K562 (cell line): ENCODE results near the gene TERB2. TPM values are rescaled to one million over a fixed set of nuclear protein-coding genes. Genes with fewer than 3 reads are reported as not detected.

ENCODE experiments used
- ATAC-seq: fragments of 200-7000 bp; cut with Tn5 transposase; 3 replicates; pipeline ENCODE4 v1.9.1; 2020; ENCODE audit warnings: moderate library complexity
- BruUV-seq: library from RNA; stranded (reverse); fragments of 400-500 nt; replicated peaks from 2 replicates; lab custom pipeline; 2021; lab: Mats Ljungman, UMichigan
- CTCF ChIA-PET: fragments of 300-600 bp; formaldehyde crosslinking; extraction: SDS; loops from one replicate; lab custom pipeline; 2021; ENCODE audit warnings: low intra/inter-chr PET ratio; lab: Yijun Ruan, JAX
- POLR2A ChIA-PET: fragments of 300-600, 350-650 bp; sonication (Branson Sonifier 250); formaldehyde crosslinking; extraction: SDS; loops from one replicate; lab custom pipeline; 2021; ENCODE audit warnings: antibody characterized with exemption, inconsistent platforms; lab: Yijun Ruan, JAX
- DNase-seq, 4 experiments: peaks; one replicate each; pipeline versions ENCODE4 v3.0.0 to v3.0.0-alpha.2; 2011 to 2018; ENCODE audit warnings: low spot score in 3 of 4, mixed read lengths in 3 of 4; ENCODE audit errors: extremely low read depth in 1 of 4
- FAIRE-seq: peaks from 2 replicates; lab custom pipeline; 2011; peaks lifted over from hg19 to GRCh38; lab: Jason Lieb, UNC
- H2AFZ ChIP-seq: 2 replicates; pipeline ENCODE4 v1.6.0; 2011; ENCODE audit warnings: low read depth, low read length, control low read depth, inconsistent platforms
- H3K27ac ChIP-seq: fragments of 200-600 bp; 3 replicates; pipeline ENCODE4 v1.8.0; 2011; ENCODE audit warnings: low read depth, mild to moderate bottlenecking, control low read depth, inconsistent platforms, low read length, moderate library complexity, mixed read lengths; ENCODE audit errors: extremely low read depth
- H3K27me3 ChIP-seq, 2 experiments: fragments of 300-600 bp in 1 of 2; 2 replicates in 1 of 2; 3 replicates in 1 of 2; pipeline versions ENCODE4 v1.6.0 to v1.8.0; 2011; ENCODE audit warnings: inconsistent platforms in 2 of 2, low read length in 2 of 2, mild to moderate bottlenecking in 1 of 2, mixed read lengths in 1 of 2, moderate library complexity in 1 of 2; ENCODE audit not compliant: control insufficient read depth in 2 of 2, insufficient read depth in 2 of 2
- H3K36me3 ChIP-seq: fragments of 300-600 bp; 3 replicates; pipeline ENCODE4 v1.8.0; 2011; ENCODE audit warnings: mild to moderate bottlenecking, low read length, inconsistent platforms; ENCODE audit not compliant: control insufficient read depth, insufficient read depth
- H3K4me1 ChIP-seq, 2 experiments: fragments of 200-600 bp in 1 of 2; replicated peaks in 1 of 2; 2 replicates in 1 of 2; 3 replicates in 1 of 2; pipeline versions ENCODE4 v1.5.1 to v1.8.0; 2011; ENCODE audit warnings: inconsistent platforms in 2 of 2, low read length in 2 of 2, mild to moderate bottlenecking in 1 of 2, mixed read lengths in 1 of 2, moderate library complexity in 1 of 2; ENCODE audit not compliant: control insufficient read depth in 2 of 2, insufficient read depth in 2 of 2
- H3K4me2 ChIP-seq: 2 replicates; pipeline ENCODE4 v1.6.1; 2011; ENCODE audit warnings: low read length, control low read depth, inconsistent platforms, mixed read lengths; ENCODE audit not compliant: insufficient read depth
- H3K4me3 ChIP-seq: fragments of 200-600 bp; sonication (generic), shearing (Covaris generic); 2 replicates; pipeline ENCODE4 v1.5.1; 2016; ENCODE audit warnings: control low read depth, inconsistent platforms
- H3K79me2 ChIP-seq: fragments of 200-600 bp; 3 replicates; pipeline ENCODE4 v1.8.0; 2011; ENCODE audit warnings: low read length, inconsistent platforms; ENCODE audit not compliant: control insufficient read depth, insufficient read depth
- H3K9ac ChIP-seq, 2 experiments: 2 replicates each; pipeline versions ENCODE4 v1.6.0 to v1.6.1; 2011; ENCODE audit warnings: low read depth in 2 of 2, low read length in 2 of 2, control low read depth in 1 of 2, inconsistent platforms in 1 of 2, mild to moderate bottlenecking in 1 of 2, mixed read lengths in 1 of 2; ENCODE audit not compliant: insufficient read depth in 1 of 2
- H3K9me1 ChIP-seq: one replicate; pipeline ENCODE4 v1.6.0; 2011; ENCODE audit warnings: inconsistent platforms, mild to moderate bottlenecking, low read length, moderate library complexity; ENCODE audit not compliant: control insufficient read depth, insufficient read depth
- H3K9me3 ChIP-seq: replicated peaks from 2 replicates; pipeline ENCODE4 v1.5.1; 2011; ENCODE audit warnings: low read depth, low read length, inconsistent platforms; ENCODE audit not compliant: control insufficient read depth, insufficient read depth
- H4K20me1 ChIP-seq: replicated peaks from 2 replicates; pipeline ENCODE4 v1.6.1; 2011; ENCODE audit warnings: low read length, inconsistent platforms, mixed read lengths; ENCODE audit not compliant: control insufficient read depth, insufficient read depth
- CBX8 ChIP-seq: fragments of 200-600 bp; sonication (generic); IDR thresholded peaks from 2 replicates; pipeline ENCODE4 v1.6.1; 2012; ENCODE audit warnings: borderline replicate concordance, mixed run types, low read depth, mild to moderate bottlenecking, moderate library complexity, mixed read lengths, low read length, control low read depth, inconsistent platforms; ENCODE audit not compliant: poor library complexity, severe bottlenecking; ENCODE audit errors: extremely low read depth
- KAT2B ChIP-seq: IDR thresholded peaks from one replicate; pipeline ENCODE4 v1.6.1; 2012; ENCODE audit warnings: low read depth, mild to moderate bottlenecking, control low read depth, inconsistent platforms, low read length, moderate library complexity
- KLF16 ChIP-seq: IDR thresholded peaks from 2 replicates; pipeline ENCODE4 v1.6.1; 2016; ENCODE audit warnings: antibody characterized with exemption
- MTA1 ChIP-seq: fragments of 450-650 bp; IDR thresholded peaks from 2 replicates; pipeline ENCODE4 v1.6.1; 2017; ENCODE audit warnings: borderline replicate concordance
- NRF1 ChIP-seq, 2 experiments: fragments of 450-650 bp; IDR thresholded peaks in 1 of 2; conservative IDR thresholded peaks in 1 of 2; 2 replicates each; pipeline ENCODE4 v1.6.1; 2014; ENCODE audit warnings: mild to moderate bottlenecking in 2 of 2
- PHF21A ChIP-seq: fragments of 450-650 bp; IDR thresholded peaks from 2 replicates; pipeline ENCODE4 v1.6.1; 2017; ENCODE audit warnings: low read depth, borderline replicate concordance
- ZNF121 ChIP-seq: sonication (generic); formaldehyde crosslinking; conservative IDR thresholded peaks from 2 replicates; pipeline ENCODE4 v1.8.0; 2022; ENCODE audit warnings: missing genetic modification reagents
- ZNF134 ChIP-seq: fragments of 250-450 bp; sonication (Bioruptor Pico); conservative IDR thresholded peaks from 2 replicates; pipeline ENCODE4 v1.4.0; 2020
- WGBS: fragments of 100-300 bp; shearing (Covaris generic); methylation state at CpG from one replicate; pipeline ENCODE4 v1.1.6; 2016; ENCODE audit warnings: low coverage, mixed read lengths; ENCODE audit not compliant: insufficient coverage; ENCODE audit errors: missing lambda C conversion rate; 5-methylcytosine and 5-hydroxymethylcytosine counted together
- in situ Hi-C: fragments of 300-500 bp; cut with MboI; formaldehyde crosslinking; loops from 4 replicates; pipeline ENCODE4 v1.15.0; 2018; ENCODE audit warnings: inconsistent platforms, mixed read lengths
- intact Hi-C: fragments of 100-400 bp; cut with micrococcal nuclease; formaldehyde crosslinking; loops from 2 replicates; pipeline ENCODE4 v1.14.2; 2022
- polyA plus RNA-seq, 8 experiments: library from polyadenylated mRNA; depleted of rRNA in 4 of 8; stranded (reverse) in 5 of 8; unstranded in 3 of 8; fragments of >200 nt; fragmentation: Nextera tagmentation in 2 of 8; fragmentation: Illumina TruSeq in 1 of 8; extraction: Ambion mirVana in 2 of 8; extraction: Trizol in 1 of 8; gene quantifications; 2 replicates each; pipeline versions ENCODE4 v1.2.1 to v1.2.3, GENCODE V29; 2011 to 2014; ENCODE audit warnings: inconsistent platforms in 1 of 8, missing spikeins in 1 of 8
- total RNA-seq, 7 experiments: library from RNA; depleted of rRNA in 6 of 7; stranded (reverse); fragments of >200 nt in 6 of 7; fragmentation: Illumina TruSeq in 2 of 7; extraction: Trizol in 2 of 7; gene quantifications; 2 replicates each; pipeline versions ENCODE4 v1.2.1 to v1.2.3, GENCODE V29; 2011 to 2021; ENCODE audit warnings: low replicate concordance in 1 of 7
- TF ChIP-seq, protein P1 (sequence below): fragments of 150-350 bp; IDR thresholded peaks from 2 replicates; pipeline ENCODE4 v1.6.1; 2014; ENCODE audit warnings: low read depth, mild to moderate bottlenecking, low read length, borderline replicate concordance
- TF ChIP-seq, protein P2 (sequence below): IDR thresholded peaks from 2 replicates; pipeline ENCODE4 v1.6.1; 2011; ENCODE audit warnings: borderline replicate concordance, low read depth, mild to moderate bottlenecking, moderate library complexity, low read length; ENCODE audit not compliant: insufficient read depth, poor library complexity, severe bottlenecking

TERB2 gene
- total and polyA plus RNA-seq, 9 of the 15 experiments (the other 6 are each of a cell fraction or from before 2014, with no cell fraction given): not detected

DNA sequence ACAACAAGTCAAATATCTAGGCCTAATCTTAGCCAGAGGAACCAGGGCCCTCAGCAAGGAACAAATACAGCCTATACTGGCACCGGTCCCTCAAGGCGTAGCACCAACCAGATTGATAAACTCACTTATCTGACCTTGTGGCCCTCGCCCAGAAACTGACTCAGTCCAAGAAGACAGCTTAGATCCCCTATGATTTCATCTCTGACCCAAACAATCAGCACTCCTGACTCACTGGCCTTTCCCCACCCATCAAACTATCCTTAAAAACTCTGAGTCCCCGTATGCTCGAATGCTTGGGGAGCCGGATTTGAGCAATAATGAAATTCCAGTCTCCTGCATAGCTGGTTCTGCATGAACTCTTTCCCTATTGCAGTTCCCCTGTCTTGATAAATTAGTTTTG lies 64.9 kb downstream of the TERB2 start:
- ChIA-PET POLR2A (interaction anchor here (1.2 kb wide), 1 partner anchor 28 kb away, joined by 4 read pairs; no protein-coding TSS in a partner anchor), CTCF (no interaction called here)
- Histone ChIP-seq H3K9me1 (no peaks in the 10 kb centered on the region), H3K36me3 (no peaks in the 10 kb centered on the region), H3K4me1 (peaks cover 15 to 21% of the 10 kb centered on the region in 2 experiments; a peak in 4 of 5 replicates), H4K20me1 (no peaks in the 10 kb centered on the region), H3K4me3 (no peak overlapping the region), H3K27me3 (peaks cover 0 to 6% of the 10 kb centered on the region in 2 experiments; a peak in 2 of 5 replicates), H3K9ac (no peak overlapping the region), H3K79me2 (peaks cover 23% of the 10 kb centered on the region), H3K27ac (no peak overlapping the region), H3K4me2 (no peak overlapping the region), H2AFZ (no peak overlapping the region), H3K9me3 (no peaks in the 10 kb centered on the region)
- BruUV-seq: no TSS peak
- FAIRE-seq: no peak
- TF ChIP-seq NRF1 (conservative IDR thresholded peaks at IDR 0.05 in 1 of 2, IDR thresholded peaks at IDR 0.05 in 1 of 2) (no peak), KAT2B (no peak), MTA1 (no peak), ZNF121 (no peak), KLF16 (no peak), ZNF134 (CRISPR knock-in tag) (no peak), CBX8 (no peak), PHF21A (no peak)
- TF ChIP-seq, protein P1, sequence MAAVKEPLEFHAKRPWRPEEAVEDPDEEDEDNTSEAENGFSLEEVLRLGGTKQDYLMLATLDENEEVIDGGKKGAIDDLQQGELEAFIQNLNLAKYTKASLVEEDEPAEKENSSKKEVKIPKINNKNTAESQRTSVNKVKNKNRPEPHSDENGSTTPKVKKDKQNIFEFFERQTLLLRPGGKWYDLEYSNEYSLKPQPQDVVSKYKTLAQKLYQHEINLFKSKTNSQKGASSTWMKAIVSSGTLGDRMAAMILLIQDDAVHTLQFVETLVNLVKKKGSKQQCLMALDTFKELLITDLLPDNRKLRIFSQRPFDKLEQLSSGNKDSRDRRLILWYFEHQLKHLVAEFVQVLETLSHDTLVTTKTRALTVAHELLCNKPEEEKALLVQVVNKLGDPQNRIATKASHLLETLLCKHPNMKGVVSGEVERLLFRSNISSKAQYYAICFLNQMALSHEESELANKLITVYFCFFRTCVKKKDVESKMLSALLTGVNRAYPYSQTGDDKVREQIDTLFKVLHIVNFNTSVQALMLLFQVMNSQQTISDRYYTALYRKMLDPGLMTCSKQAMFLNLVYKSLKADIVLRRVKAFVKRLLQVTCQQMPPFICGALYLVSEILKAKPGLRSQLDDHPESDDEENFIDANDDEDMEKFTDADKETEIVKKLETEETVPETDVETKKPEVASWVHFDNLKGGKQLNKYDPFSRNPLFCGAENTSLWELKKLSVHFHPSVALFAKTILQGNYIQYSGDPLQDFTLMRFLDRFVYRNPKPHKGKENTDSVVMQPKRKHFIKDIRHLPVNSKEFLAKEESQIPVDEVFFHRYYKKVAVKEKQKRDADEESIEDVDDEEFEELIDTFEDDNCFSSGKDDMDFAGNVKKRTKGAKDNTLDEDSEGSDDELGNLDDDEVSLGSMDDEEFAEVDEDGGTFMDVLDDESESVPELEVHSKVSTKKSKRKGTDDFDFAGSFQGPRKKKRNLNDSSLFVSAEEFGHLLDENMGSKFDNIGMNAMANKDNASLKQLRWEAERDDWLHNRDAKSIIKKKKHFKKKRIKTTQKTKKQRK: no peak
- TF ChIP-seq, protein P2, sequence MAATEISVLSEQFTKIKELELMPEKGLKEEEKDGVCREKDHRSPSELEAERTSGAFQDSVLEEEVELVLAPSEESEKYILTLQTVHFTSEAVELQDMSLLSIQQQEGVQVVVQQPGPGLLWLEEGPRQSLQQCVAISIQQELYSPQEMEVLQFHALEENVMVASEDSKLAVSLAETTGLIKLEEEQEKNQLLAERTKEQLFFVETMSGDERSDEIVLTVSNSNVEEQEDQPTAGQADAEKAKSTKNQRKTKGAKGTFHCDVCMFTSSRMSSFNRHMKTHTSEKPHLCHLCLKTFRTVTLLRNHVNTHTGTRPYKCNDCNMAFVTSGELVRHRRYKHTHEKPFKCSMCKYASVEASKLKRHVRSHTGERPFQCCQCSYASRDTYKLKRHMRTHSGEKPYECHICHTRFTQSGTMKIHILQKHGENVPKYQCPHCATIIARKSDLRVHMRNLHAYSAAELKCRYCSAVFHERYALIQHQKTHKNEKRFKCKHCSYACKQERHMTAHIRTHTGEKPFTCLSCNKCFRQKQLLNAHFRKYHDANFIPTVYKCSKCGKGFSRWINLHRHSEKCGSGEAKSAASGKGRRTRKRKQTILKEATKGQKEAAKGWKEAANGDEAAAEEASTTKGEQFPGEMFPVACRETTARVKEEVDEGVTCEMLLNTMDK: no peak
- 52% methylated on average over 6 of the region's 6 CpGs for WGBS
- DNase-seq: no peak
- no peak for ATAC-seq
- intact Hi-C loops: no loop called here
- in situ Hi-C loops: no loop called here
